Measurements from ENCODE around the gene ADAMTS3.

ADAMTS3 gene

DNA sequence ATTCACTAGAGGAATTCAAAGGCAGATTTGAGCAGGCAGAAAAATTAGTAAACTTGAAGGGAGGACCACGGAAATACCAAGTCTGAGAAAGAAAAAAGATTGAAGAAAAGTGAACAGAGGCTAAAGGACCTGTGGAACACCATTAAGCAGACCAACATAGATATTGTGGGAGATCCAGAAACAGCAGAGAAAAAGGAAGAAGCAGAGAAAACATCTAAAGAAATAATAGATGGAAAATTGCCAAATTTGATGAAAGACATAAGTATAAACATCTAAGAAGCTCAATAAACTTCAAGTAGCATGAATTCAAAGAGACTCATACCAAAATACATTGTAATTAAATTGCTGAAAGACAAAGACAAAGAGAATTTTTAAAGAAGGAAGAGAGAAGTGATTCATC is 31.0 kb downstream of the ADAMTS3 start:
- TF ChIP-seq NFIC (IDR thresholded peaks at IDR 0.05) (no peak), CEBPB (IDR thresholded peaks at IDR 0.05) (no peak), TEAD4 (IDR thresholded peaks at IDR 0.05) (no peak), TAF1 (IDR thresholded peaks at IDR 0.05; ENCODE audit: low read depth) (no peak), ZBTB7A (IDR thresholded peaks at IDR 0.05; ENCODE audit: low read depth) (no peak), FOXM1 (IDR thresholded peaks at IDR 0.05; ENCODE audit: borderline replicate concordance, low read depth) (no peak), EGR1 (IDR thresholded peaks at IDR 0.05) (no peak)
- TF ChIP-seq, protein P1, sequence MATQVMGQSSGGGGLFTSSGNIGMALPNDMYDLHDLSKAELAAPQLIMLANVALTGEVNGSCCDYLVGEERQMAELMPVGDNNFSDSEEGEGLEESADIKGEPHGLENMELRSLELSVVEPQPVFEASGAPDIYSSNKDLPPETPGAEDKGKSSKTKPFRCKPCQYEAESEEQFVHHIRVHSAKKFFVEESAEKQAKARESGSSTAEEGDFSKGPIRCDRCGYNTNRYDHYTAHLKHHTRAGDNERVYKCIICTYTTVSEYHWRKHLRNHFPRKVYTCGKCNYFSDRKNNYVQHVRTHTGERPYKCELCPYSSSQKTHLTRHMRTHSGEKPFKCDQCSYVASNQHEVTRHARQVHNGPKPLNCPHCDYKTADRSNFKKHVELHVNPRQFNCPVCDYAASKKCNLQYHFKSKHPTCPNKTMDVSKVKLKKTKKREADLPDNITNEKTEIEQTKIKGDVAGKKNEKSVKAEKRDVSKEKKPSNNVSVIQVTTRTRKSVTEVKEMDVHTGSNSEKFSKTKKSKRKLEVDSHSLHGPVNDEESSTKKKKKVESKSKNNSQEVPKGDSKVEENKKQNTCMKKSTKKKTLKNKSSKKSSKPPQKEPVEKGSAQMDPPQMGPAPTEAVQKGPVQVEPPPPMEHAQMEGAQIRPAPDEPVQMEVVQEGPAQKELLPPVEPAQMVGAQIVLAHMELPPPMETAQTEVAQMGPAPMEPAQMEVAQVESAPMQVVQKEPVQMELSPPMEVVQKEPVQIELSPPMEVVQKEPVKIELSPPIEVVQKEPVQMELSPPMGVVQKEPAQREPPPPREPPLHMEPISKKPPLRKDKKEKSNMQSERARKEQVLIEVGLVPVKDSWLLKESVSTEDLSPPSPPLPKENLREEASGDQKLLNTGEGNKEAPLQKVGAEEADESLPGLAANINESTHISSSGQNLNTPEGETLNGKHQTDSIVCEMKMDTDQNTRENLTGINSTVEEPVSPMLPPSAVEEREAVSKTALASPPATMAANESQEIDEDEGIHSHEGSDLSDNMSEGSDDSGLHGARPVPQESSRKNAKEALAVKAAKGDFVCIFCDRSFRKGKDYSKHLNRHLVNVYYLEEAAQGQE (IDR thresholded peaks at IDR 0.05; ENCODE audit: low read depth) = no peak

DNA sequence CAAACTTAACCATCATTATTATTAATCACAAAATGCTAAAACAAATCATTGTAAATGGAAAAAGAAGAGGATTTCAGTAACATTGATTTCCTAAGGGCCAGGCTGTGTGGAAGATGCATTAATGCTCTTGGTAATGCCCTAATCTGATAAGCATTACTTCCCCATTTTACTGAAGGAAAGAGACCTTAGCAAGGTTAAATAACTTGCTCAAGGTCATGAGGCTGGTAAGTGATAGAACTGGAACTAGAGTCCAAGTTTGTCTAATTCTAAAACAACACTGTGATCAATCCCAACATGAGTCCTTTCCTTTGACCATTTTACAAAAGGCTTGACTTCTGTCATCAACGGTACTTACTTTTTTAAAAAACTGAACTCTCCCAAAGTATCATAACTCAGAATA is 32.6 kb downstream of the ADAMTS3 start:
- TF ChIP-seq YY1 (IDR thresholded peaks at IDR 0.05; ENCODE audit: low read depth) (no peak), RAD21 (IDR thresholded peaks at IDR 0.05; ENCODE audit: low read depth) (no peak), ZBTB7A (IDR thresholded peaks at IDR 0.05; ENCODE audit: low read depth) (no peak)
- TF ChIP-seq, protein P1 (IDR thresholded peaks at IDR 0.05; ENCODE audit: low read depth) = no peak

DNA sequence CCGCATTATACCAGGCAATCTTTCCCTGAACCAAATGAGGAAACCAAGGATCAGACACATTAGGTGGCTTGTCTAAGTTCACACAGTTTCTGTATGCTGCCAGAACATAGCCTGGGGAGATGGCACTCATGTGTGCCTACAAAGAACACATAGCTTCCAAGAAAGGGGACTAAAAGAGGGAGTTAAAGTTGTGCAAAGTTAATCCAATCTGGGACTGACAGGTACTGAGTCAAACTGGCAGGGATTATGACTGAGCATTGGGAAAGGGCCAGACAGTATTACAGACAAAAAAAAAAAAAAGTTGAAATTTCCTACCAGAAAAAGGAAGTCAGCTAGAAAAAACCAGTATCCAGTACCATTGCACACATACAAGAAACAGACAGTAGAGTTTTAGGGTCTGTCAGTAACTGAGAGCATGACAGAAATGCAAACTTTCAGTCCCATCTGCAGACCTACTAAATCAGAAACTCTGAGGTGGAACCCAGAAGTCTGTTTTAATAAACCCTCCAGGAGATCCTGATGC is 37.2 kb downstream of the ADAMTS3 start:
- no peak for TF ChIP-seq NFIC (IDR thresholded peaks at IDR 0.05)
- TF ChIP-seq TAF1 (IDR thresholded peaks at IDR 0.05; ENCODE audit: low read depth) = no peak
- TF ChIP-seq, protein P2, sequence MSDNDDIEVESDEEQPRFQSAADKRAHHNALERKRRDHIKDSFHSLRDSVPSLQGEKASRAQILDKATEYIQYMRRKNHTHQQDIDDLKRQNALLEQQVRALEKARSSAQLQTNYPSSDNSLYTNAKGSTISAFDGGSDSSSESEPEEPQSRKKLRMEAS (IDR thresholded peaks at IDR 0.05) = no peak
- TF ChIP-seq FOXM1 (IDR thresholded peaks at IDR 0.05; ENCODE audit: borderline replicate concordance, low read depth) = no peak
- TF ChIP-seq CEBPB (IDR thresholded peaks at IDR 0.05) = no peak
- no peak for TF ChIP-seq YY1 (IDR thresholded peaks at IDR 0.05; ENCODE audit: low read depth)
- TF ChIP-seq, protein P3, sequence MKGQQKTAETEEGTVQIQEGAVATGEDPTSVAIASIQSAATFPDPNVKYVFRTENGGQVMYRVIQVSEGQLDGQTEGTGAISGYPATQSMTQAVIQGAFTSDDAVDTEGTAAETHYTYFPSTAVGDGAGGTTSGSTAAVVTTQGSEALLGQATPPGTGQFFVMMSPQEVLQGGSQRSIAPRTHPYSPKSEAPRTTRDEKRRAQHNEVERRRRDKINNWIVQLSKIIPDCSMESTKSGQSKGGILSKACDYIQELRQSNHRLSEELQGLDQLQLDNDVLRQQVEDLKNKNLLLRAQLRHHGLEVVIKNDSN (IDR thresholded peaks at IDR 0.05) = no peak
- no peak for TF ChIP-seq ZBTB7A (IDR thresholded peaks at IDR 0.05; ENCODE audit: low read depth)
- no peak for TF ChIP-seq EP300 (IDR thresholded peaks at IDR 0.05; ENCODE audit: borderline replicate concordance)
- no peak for TF ChIP-seq TCF12 (IDR thresholded peaks at IDR 0.05; ENCODE audit: low read depth)
- no peak for TF ChIP-seq EGR1 (IDR thresholded peaks at IDR 0.05)
- TF ChIP-seq CREB1 (IDR thresholded peaks at IDR 0.05; ENCODE audit: low read depth) = no peak
- TF ChIP-seq RAD21 (IDR thresholded peaks at IDR 0.05; ENCODE audit: low read depth) = no peak
- TF ChIP-seq, protein P1 (IDR thresholded peaks at IDR 0.05; ENCODE audit: low read depth) = no peak

DNA sequence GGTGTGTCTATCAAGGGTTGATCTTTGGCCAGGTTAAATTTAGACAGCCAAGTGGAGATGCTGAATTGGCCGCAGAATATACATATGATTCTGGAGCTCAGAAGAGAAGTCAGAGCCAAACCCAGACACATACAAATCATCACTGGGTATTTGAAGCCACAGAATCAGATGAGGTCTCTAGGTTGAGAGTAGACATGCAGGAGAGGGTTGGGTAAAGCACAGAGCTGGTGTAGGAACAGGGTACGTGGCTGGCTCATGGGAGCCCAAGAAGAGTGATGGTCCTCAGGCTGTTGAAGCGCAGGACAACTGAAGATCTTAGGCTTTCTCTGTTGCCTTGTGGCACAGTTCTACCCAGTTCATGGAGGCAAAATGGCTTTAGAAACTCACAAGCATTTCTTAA is 37.7 kb downstream of the ADAMTS3 start:
- TF ChIP-seq, protein P3 (IDR thresholded peaks at IDR 0.05) = no peak
- TF ChIP-seq EP300 (IDR thresholded peaks at IDR 0.05; ENCODE audit: borderline replicate concordance) (no peak), RAD21 (IDR thresholded peaks at IDR 0.05; ENCODE audit: low read depth) (no peak), EGR1 (IDR thresholded peaks at IDR 0.05) (no peak), CEBPB (IDR thresholded peaks at IDR 0.05) (no peak), FOXM1 (IDR thresholded peaks at IDR 0.05; ENCODE audit: borderline replicate concordance, low read depth) (no peak), ZBTB7A (IDR thresholded peaks at IDR 0.05; ENCODE audit: low read depth) (no peak), CREB1 (IDR thresholded peaks at IDR 0.05; ENCODE audit: low read depth) (no peak), TAF1 (IDR thresholded peaks at IDR 0.05; ENCODE audit: low read depth) (no peak), TEAD4 (IDR thresholded peaks at IDR 0.05) (no peak), YY1 (IDR thresholded peaks at IDR 0.05; ENCODE audit: low read depth) (no peak), TCF12 (IDR thresholded peaks at IDR 0.05; ENCODE audit: low read depth) (no peak)
- TF ChIP-seq, protein P1 (IDR thresholded peaks at IDR 0.05; ENCODE audit: low read depth) = no peak
- TF ChIP-seq, protein P2 (IDR thresholded peaks at IDR 0.05) = no peak
